CD4-positive, alpha-beta T cell treated with Interleukin-17A for 4 hours (primary cell): ENCODE results near the gene KEL.
A peak's percentile ranks its signal among the peaks of the same experiment; 100 is the strongest.
"Not testable (repeated sequence)": the region's sequence is repeated elsewhere in the genome, so short reads cannot be mapped to it uniquely, and the experiment has no call there.

Experiments
- DNase-seq: peaks from one replicate; pipeline ENCODE4 v3.0.0-alpha.2; 2020; ENCODE audit warnings: mixed read lengths

The KEL gene

DNA sequence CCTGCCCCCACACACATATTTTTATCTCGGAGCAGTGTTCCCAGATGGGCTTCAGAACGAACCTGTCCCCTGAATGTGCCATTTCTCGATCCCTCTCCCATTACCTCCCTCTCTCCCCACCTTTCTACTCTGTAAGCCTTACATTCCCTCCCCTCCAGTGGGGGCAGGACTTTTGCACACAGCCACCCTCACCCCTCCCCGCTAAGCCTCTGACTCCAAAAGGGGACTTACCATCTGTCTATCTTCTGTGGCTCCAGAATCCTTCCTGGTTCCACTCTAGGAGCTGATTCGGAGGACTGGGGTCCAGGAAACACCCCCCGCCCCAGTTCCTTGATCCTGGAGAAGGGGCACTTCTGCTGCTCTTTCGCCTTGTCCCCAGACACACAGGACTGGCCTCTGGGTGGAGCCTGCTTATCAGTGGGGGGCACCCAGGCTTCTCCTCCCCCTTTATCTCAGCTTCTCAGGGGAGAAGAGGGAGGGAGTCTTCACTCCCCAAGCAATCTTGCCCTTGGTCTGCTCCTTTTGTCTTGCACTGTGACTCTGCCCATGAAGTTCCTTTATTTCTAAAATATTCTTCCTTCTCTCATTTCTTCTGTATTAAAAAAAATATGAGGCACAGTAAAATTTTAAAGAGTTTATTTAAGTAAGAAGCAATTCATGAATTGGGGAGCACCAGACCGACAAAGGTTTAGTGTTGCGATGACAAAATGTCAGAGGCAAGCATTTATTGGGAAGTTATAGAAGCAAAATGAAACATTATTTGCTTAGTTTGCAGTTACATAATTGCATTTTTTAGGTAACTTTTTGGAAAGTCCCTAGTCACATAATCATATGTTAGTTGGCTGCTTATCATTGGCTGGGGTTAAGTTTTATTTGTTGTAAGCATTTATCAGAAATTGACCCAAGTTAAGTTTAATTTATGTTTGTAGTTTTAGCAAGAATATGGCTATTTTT is at the start of gene KEL:
TSS of gene KEL (minus strand) at position 391 of the 954 bp plus-strand sequence. CDS start at position 234, 157 bp downstream.
- no peak for DNase-seq

DNA sequence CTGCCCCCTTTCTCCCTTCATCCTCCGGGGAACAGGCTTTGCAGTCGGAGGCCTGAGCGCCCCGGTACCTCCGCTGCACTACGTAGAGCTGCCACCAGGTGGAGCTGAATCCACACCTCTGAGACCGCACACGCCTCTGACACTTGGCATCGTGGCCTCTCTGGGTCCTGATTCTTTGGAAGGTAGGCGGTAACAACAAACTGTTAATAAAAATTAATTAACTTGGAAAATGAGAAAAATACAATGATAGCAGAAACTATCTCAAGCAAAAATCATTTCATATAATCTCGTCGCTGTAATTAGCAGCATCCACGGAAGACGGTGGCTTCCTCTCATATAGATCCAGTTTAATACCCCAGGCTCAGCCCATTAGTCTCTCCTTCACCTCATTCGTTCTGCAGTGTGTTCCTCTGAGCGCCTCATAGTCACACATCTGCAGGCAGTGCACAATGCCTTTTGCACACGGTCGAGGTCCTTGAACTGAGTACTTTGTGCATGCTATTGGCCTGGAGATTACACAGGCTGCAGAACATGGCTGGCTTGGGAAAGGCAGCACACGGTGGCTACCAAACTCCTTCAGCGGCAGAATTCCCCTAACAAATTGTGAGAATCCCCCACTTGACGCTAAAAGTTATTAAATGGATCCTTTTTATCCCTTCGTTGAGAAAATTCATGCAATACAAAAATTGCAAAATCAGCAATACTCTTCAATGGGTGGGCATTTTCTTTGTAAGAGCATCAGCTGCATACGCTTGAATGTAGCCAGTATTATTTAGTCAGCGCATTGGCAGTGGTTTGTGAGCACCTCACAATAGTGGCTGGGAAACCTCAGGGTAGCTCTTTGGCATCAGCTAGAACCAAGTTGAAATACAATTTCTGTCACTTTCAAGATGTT is 46.1 kb upstream of the KEL start:
- peak; percentile 87 for DNase-seq

- no peak for DNase-seq
These were observed 43.6 kb upstream of the KEL start for GRCh38 chr7:143005632-143006260.

GRCh38 chr7:143003393-143004051 is 41.4 kb upstream of the KEL start:
- peak; percentile 54 for DNase-seq

GRCh38 chr7:143002898-143003297 is 40.7 kb upstream of the KEL start:
- no peak for DNase-seq

GRCh38 chr7:143002106-143002505 is 39.9 kb upstream of the KEL start:
- DNase-seq = no peak

- DNase-seq = no peak
These were observed 38.5 kb upstream of the KEL start for GRCh38 chr7:143000648-143001047.

DNA sequence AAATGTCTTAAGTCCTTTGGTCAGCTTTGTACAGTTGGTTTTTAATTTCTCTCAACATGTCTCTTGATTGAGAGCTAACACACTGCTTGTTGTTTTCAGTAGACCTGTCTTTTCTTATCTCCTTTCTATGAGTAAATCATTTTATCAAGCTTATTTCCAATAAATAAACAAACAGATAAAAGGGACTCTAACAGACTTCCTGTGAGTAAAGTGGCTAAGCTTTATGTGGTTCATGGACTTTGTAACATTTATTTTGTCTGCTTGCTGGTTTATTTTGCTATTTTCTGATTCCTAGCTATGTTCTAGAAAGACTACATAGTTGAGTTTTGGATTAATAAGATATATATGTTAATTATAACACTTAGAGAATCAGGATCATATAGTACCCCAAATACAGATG is 37.6 kb upstream of the KEL start:
- DNase-seq = no peak

DNA sequence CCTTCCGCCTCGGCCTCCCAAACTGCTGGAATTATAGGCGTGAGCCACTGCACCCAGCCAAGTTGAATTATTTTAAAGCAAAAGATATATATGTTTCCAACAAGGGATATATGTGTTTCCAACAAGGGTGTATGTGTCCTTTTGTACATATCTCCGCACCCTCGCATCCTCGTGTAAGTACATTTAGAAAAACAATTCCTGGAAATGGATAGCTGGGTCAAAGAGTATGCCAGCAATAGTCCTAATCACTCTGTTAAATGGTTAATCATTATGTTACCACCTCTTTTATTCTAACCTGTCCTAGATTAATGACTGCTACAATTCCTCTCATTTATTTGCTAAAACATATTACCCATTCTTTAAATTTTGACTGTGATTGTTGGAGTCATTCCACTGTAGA is 36.8 kb upstream of the KEL start:
- DNase-seq = no peak

- no peak for DNase-seq
These were observed 35.4 kb upstream of the KEL start for GRCh38 chr7:142997456-142997989.

GRCh38 chr7:142992427-142992826 is 30.3 kb upstream of the KEL start:
- no peak for DNase-seq

- no peak for DNase-seq
These were observed 22.1 kb upstream of the KEL start for GRCh38 chr7:142984297-142984696.

DNA sequence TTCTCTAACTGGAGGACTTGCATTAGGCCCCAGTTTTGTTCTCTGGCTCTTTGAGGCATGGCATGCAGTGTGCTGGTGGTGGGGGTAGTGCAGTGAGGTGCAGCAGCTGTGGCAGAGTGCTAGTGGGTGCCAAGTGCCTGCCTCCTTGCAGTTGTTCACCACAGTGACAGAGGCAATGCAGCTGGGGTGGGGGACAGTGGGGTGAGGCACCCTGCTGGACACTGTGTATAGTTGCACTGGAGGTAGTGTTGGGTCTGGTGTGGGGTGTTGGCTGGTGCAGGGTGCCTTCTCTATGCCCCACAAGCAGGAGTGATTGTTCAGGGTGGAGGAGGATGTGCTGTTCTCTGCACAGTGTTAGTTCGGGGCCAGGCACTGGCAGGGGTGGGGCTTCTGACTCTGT is 21.7 kb upstream of the KEL start:
- no peak for DNase-seq

DNA sequence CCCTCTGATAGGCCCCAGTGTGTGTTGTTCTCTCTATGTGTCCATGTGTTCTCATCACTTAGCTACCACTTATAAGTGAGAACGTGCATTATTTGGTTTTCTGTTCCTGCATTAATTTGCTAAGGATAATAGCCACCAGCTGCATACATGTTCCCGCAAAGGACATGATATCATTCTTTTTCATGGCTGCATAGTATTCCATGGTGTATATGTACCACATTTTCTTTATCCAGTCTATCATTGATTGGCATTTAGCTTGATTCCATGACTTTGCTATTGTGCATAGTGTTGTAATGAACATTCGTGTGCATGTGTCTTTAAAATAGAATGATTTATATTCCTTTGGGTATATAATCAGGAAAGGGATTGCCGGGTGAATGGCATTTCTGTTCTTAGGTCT is 16.2 kb upstream of the KEL start:
- not testable (repeated sequence) for DNase-seq

DNA sequence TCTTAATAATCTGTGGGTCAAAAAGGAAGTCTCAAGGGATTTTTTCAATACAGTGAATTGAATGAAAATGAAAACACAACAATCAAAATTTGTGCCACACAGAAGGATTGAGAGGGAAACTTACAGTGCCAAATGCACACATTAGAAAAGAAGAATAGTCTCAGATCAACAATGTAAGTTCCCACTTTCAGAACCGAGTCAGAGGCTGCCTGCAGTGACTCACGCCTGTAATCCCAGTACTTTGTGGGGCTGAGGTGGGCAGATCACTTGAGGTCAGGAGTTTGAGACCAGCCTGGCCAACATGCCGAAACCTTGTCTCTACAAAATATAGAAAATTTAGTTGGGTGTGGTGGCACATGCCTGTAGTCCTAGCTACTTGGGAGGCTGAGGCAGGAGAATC is 12.5 kb upstream of the KEL start:
- DNase-seq = no peak

DNA sequence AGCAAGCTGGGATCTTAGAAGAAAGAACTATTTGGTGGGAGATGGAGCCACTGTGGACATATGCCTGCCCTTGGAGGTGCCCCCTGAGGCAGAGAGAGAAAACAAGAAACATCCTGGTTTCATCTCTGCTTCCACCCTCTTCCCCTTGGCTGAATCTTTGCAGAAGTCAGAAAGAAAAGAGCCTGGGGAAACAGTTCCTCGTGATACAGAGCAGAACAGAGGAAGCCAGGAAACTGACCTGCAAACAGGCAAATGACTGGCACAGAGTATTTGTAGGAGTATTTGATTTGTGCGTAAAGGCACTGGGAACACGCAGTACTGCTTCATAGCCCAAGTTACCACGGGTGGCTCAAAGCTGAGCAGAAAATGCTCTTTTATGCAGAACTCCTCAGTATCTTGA is 7.0 kb upstream of the KEL start:
- DNase-seq = no peak

- DNase-seq = no peak
These were observed 6.1 kb upstream of the KEL start for GRCh38 chr7:142968229-142968628.

- DNase-seq = no peak
These were observed 2.5 kb upstream of the KEL start for GRCh38 chr7:142964502-142965246.

DNA sequence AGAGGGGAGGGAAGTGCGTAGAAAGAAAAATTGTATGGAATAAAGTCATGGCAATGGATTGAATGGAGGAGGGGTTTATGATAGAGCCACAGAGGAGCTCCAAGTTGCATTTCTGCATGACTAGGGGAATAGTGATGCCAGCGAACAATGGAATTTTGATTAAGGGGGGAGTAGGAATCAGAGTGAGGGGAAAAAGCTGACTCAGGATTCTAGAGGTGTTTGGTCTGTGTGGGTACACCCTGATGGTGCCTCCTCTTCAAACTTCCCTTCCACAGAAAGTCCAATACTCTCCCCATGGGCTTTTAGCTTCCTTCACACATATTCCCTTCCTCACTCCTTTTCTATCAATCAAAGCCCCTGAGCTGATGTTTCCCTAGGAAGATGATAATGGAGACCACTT is 1.8 kb upstream of the KEL start:
- no peak for DNase-seq

DNA sequence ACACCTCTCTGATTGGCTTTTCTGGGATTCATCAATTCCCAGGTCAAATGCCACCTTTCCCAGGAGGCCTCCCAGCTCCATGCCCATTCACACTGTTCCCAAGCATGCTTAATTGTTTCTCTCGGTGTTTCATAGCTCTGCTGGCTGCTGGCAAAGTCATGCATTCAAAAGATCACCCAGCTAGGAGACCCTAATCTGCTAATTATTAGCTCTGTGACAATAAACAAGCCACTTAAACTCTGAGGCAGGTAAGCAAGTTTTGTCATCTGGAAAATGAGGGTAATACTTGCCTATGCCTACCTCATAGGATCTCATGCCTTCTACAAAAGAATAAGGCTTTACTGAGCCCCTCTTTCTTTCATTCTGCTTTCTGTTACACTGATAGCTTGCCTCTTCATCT is 828 bp upstream of the KEL start:
- no peak for DNase-seq

- no peak for DNase-seq
These were observed 579 bp downstream of the KEL start for GRCh38 chr7:142961595-142961972.
